GM19468 (cell line): ENCODE data around the gene LASP1NB.

Experiments used
- ATAC-seq: cut with Tn5 transposase; IDR thresholded peaks from one replicate; pipeline ENCODE4 v1.9.1; 2021; ENCODE audit warnings: mild to moderate bottlenecking, moderate library complexity, moderate number of reproducible peaks; ENCODE audit not compliant: unreplicated experiment; ENCODE audit errors: extremely low read depth

The LASP1NB gene

GRCh38 chr17:38925263-38925995, at the start of gene LASP1NB:
Gene LASP1NB (plus strand): TSS chr17:38925614.
- ATAC-seq: no peak

DNA sequence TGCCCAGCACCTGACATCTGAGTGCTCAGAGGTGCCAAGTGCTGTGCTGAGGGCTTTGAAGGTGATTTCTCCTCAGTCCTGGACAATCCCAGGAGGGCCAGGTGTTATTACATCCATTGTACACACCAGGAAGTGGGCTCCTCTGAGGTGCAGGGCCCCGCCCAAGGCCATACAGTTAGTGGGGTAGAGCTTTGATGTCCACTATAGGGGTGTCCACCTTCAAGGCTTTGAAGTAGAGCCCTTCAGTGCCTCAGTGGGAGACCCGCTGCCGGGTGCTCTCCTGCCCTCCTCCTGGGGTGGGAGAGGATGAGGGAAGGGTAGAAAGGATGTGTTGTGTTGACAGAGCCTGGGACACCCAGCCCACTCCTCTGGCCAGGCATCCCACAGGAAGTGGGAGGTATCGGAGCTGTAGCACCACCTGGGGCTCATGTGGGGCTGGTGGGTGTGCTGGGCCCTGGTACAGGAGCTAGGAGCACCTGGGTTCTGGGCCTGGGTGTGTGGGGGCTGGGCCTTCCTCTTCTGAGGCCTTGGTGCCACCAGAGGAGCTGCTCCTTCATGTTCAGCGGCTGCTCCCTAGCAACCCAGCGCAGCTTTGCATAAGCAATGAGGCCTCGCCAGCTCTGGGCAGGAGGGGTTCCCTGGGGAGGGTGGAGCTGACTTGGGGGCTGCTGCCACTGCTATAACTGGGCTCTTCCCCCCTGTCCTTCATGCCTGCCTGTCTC, 48.1 kb upstream of the LASP1NB start:
- ATAC-seq: no peak

DNA sequence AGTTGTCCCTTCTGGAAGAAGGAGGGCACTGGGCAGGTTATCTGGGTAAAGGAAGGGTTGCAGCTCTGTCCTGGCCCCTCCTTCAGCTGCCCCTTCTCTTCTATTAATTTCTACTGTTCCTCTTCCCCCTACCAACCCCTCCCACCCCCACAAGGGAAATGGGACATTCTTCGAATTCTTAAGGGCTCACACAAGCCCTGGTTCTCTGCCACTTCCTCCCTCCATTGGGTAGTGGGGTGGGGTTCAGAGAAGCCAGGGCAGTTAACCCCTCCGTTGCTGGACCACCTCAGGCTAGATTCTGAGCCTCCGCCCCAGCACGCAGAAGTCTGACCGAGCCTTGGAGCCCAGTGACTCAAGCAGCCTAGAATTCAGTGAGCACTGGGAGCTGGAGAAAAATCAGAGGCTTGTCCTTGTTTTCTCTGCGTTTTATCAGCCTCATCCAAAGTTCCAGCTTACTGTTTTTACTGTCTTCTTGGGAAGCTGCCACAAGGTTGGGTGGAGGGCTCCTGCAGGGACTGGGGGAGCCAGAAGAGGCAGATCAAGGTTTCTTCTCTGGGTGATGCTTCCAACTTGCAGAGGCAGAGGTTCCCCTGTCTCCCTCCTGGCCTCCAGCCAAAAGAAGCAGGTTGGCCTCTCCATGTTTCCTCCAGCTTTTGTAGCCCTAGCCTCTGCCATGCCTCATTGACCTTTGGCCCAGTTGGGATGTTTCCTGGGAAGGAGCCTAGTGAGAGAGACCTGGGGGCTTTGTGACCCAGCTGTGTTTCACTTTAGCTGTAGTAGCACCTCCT, 45.3 kb upstream of the LASP1NB start:
- ATAC-seq: no peak

DNA sequence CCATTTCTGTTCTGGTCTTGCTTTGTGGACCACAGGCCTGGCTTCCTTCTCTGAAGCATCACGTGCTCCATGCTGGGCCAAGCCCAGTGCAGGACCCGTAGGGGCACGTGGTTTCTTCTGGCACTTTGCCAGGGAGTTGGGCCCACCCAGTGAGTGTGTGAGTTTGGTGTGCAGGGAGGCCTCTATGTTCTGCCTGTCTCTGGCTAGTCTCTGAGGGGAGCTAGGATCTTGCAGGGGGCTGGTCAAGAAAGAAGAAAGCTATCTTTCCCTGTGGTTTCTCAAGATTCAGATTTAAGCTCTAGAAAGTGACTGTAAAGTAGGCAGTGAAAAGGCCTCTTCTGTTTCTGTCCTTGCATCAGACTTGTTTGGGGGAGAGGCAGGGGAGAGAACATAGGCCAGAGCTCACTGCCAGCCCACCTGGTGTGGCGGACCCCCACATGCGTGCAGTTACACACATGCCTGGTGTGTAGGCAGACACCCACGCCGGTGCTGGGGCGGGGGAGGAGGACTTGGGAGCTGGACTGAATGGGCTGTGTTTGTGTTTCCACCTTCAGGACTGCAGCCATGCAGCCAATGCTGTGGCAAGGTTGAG, 43.7 kb upstream of the LASP1NB start:
- ATAC-seq: no peak

DNA sequence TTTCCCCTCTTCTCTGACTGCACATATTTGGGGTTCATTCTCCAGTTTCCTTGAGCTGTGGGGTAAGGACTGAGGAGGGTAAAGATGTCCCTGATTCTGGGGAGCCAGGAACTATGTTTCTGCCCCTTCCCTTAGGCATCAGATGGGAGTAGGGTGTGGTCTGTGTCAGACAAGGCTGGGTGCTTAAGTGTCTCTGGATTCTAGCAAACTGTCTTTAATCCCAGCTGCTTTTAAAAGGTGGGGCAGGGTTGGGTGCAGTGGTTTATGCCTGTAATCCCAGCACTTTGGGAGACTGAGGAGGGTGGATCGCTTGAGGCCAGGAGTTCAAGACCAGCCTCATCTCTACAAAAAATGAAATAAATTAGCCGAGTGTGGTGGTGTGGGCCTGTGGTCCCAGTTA, 42.5 kb upstream of the LASP1NB start:
- ATAC-seq: no peak

GRCh38 chr17:38883592-38884526, 41.6 kb upstream of the LASP1NB start:
- no peak for ATAC-seq

DNA sequence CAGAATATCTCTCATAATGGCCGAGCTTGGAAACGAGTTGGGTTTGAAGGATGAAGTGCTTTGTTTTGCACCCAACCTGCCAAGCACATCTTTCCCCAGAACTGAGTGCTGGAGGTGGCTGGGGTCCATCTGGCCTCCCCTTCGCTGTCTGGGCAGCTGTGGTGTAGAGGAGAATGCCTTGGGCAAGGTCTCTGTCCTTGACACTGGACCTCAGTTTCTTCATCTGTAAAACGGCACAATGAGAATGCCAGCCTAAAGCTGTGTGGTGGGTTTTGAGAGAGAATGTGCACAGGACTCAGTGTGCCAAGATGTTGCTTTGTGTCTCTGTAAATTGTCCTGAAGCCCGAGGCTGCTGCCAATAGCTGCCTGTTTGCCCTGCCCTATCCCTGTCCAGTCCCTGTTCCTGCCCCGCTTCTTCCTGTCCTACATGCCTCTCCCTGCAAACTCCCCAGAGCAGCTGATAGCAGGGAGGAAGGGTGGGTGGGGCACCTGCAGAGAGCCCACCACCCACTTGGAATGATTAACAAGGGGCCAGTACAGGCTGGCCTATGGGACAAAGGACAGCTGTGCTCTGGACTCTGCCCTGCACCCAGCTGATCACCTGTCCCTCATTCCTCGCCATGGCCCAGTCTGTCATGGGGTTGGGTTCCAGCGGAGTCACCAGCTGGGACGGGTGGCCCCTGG, 40.2 kb upstream of the LASP1NB start:
- no peak for ATAC-seq

GRCh38 chr17:38885728-38886642, 39.4 kb upstream of the LASP1NB start:
- ATAC-seq: no peak

GRCh38 chr17:38886643-38887010, 38.8 kb upstream of the LASP1NB start:
- ATAC-seq: no peak

DNA sequence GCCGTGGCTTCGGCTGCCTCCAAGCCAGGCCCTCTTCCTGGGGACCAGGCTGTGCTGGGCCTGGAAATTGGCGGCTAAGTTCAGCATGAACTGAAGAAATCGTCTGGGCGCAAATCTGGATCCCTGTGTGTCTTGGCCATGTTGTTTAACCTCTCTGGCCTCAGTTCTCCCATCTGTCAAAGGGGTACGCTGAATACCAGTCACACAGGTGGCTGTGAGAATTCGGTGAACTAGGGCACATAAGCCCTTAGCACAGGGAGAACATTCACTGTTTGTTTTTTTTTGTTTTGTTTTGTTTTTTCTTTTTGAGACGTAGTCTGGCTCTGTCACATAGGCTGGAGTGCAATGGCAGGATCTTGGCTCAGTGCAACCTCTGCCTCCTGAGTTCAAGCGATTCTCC, 36.6 kb upstream of the LASP1NB start:
- ATAC-seq: no peak

GRCh38 chr17:38889745-38890409, 35.5 kb upstream of the LASP1NB start:
- ATAC-seq: no peak

GRCh38 chr17:38890410-38890746, 35.0 kb upstream of the LASP1NB start:
- ATAC-seq: no peak

DNA sequence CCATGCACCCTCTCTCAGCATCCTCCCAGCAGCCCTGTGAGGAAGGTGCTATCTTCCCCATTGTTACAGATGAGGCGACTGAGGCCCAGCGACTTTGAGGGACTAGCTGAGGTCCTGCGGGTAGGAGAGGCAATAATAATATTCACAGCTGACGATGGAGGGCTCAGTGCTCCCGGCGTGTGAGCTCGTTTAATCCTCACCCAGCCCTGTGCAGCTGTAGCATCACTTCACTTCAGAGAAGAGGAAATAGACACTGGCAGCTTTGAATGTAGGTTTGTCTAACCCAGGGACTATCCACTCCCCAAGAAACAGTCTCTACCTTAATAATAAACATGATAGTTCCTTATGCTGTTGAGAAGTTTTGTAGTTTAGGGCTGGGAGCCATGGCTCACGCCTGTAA, 34.0 kb upstream of the LASP1NB start:
- no peak for ATAC-seq

- ATAC-seq: no peak
These were observed 33.3 kb upstream of the LASP1NB start for GRCh38 chr17:38892083-38892482.

DNA sequence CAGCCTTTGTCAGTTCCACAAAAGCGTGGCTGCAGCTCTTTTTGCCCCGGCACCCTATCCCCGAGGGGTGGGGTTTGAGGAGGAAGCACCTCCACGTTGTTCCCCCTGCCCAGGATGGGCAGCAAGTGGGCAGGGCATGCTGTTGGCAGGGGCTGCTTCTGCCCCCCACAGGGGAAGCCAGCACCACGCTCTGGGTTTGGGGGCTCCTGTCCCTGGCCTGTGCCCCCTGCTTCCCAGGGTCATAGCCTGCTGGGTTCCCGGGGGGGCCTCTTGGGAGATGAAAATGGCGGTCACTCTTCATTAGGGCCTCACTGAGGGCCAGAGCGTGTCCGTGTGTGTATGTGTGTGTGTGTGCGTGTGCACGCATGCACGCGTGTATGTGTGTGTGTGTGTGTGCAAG, 32.8 kb upstream of the LASP1NB start:
- ATAC-seq: no peak

DNA sequence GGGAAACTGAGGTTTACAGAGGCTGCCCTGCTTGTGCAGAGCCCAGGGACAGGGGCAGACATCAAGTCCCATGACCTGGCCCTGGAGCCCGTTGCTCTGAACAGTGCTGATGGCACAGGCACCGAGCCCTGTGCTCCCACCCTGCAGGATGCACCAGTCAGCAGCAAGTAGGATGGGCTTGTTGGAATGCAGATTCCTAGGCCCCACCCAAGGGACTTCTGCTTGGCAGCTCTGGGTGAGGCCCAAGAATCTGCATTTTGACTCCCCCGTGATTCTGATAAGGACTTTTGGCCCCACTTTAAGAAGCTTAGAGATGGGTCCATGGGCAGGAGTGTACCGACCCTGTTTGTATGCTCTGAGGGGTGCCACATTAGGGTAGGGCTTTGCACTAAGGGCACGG, 32.3 kb upstream of the LASP1NB start:
- ATAC-seq: no peak

DNA sequence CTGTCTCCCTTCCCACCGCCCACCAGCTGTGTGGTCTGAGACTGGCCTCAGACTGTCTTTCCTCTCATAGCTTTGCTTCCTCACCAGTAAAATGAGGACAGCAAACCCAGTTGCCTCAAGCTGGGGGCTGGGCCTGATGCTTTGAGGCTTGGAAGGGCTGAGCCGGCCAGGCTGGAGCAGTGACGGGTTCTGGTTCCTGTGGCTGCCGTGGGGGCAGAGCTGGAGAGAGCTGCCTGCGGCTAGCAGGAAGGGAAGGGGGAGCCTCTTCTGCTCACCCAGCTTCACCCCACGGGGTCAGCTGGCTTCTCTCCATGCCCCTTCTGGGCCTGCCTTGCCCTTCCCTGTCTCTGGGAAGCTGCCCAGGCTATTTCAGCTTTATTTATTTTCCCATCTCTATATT, 31.8 kb upstream of the LASP1NB start:
- no peak for ATAC-seq

DNA sequence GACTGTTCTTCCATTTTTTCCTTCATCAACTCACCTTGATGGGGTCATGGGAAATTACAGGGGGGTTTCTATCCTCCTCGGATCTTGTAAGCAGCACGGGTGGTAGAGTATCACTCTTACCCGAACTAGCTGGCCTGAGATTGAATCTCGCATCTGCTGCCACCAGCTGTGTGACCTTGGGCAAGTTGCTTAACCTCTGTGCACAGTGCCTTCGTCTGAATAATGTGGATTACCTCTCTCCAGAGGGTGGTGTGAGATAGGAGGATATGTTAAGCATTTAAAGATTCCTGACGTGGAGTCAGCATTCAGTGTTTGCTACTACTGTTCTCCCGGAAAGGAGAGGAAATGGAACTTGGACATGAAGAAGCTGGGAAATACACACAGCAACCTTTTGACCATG, 31.1 kb upstream of the LASP1NB start:
- no peak for ATAC-seq
